Epithelial cell of esophagus (primary cell): ENCODE data around the gene TAC4.

ENCODE experiments used
- DNase-seq: peaks from one replicate; pipeline ENCODE4 v3.0.0; 2010; ENCODE audit warnings: low read depth
- H3K4me3 ChIP-seq: 2 replicates; pipeline ENCODE4 v1.5.1; 2011; ENCODE audit warnings: mild to moderate bottlenecking, low read length, control low read depth
- CTCF ChIP-seq: IDR thresholded peaks from 2 replicates; pipeline ENCODE4 v1.5.1; 2011; ENCODE audit warnings: low read depth, mild to moderate bottlenecking, low read length, control low read depth, inconsistent platforms; ENCODE audit not compliant: insufficient read depth; ENCODE audit errors: missing control alignments

TAC4 gene, protein sequence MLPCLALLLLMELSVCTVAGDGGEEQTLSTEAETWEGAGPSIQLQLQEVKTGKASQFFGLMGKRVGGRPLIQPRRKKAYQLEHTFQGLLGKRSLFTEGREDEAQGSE

DNA sequence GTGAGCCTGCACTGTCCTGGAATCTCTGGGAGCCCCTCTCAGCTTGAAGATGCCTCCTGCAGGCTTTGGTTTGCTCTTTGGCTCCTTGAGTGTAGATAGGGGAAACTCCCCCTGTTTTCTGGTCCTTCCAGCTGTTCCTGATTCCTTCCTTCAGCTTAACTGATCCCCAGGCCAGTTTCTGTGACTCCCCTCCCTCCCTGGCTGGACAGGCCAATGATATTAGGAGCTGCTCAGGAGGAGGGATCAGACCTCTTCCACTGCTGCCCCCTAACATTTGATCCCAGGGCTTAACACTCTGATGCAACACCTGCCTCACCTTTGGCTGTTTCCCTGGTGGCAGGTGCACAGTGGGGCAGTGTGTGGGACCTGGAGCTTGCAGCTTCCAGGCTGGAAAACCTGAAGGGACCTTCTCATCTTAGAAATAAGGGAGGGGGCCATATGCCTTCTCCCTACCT lies at the start of gene TAC4:
Gene TAC4 (minus strand): TSS at position 51 of the 455 bp plus-strand sequence. CDS start 52 bp downstream, outside the sequence.
- no peak within 1 kb of the TSS for H3K4me3 ChIP-seq
- DNase-seq: no peak
- TF ChIP-seq CTCF: no peak

- no peak for DNase-seq
- no peak for TF ChIP-seq CTCF
- H3K4me3 ChIP-seq: no peak overlapping the region
Observed at GRCh38 chr17:49896860-49897259, 49.0 kb upstream of the TAC4 start.

DNA sequence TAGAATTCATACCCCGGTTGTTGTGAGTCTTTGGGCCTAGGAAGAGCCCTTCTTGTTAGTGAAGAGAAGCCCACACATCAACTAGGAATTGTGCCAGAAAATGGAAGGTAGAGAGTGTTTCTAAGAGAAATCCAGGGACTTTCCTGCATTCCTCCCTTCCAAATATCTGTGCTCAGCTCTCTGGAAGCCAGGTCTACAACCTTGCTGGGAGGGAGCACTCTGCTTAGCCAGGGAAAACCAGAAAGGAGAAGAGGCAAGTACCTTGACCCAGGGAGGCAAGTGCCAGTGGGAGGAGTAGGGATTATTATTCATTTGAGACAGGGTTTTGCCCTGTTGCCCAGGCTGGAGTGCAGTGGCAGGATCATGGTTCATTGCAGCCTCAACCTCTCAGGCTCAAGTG lies 48.4 kb upstream of the TAC4 start:
- TF ChIP-seq CTCF: no peak

DNA sequence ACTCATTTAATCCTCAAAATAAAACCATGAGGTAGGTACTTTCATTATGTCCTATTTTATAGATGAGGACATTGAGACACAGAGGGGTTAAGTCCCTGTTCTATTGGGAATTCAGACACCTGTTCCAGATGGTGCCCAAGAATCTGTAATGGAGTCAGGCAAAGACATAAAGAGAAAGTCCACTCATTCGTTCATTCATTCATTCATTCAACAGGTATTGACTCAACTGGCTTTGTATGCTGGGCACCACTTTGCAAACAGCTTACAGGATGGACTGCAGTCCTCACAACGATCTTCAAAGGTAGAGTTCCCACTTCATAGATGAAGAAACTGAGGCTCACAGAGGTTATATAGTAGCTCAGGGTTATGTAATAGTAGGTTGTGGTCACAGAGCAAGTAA lies 47.9 kb upstream of the TAC4 start:
- no peak for DNase-seq
- no peak overlapping the region for H3K4me3 ChIP-seq
- no peak for TF ChIP-seq CTCF

More for the DNA sequence above, 48.4 kb upstream of the TAC4 start:
- DNase-seq: no peak
- no peak overlapping the region for H3K4me3 ChIP-seq

DNA sequence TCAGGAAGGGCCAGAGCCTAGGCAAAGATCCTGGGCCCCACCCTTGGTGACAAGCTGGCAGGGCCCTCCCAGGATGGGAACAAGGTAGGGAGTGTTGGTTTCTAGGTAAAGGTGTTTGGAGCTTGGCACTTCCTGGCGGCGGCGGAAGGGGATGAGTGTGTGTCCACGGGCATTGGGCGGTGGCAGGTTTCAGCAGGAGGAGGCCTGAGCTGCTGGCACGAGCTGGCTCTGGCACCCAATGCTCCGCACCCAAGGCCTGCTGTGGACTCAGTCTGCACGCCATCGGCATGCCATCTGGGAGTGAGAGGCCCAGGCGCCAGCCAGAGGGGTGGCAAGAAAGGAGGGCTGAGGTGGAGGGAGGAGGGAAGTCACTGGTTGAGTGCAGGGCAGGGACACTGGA lies 46.9 kb upstream of the TAC4 start:
- peak; percentile 75 for DNase-seq
- TF ChIP-seq CTCF: no peak
- no peak overlapping the region for H3K4me3 ChIP-seq

GRCh38 chr17:49891694-49892389 lies 44.0 kb upstream of the TAC4 start:
- TF ChIP-seq CTCF: no peak
- DNase-seq: no peak
- H3K4me3 ChIP-seq: no peak overlapping the region

DNA sequence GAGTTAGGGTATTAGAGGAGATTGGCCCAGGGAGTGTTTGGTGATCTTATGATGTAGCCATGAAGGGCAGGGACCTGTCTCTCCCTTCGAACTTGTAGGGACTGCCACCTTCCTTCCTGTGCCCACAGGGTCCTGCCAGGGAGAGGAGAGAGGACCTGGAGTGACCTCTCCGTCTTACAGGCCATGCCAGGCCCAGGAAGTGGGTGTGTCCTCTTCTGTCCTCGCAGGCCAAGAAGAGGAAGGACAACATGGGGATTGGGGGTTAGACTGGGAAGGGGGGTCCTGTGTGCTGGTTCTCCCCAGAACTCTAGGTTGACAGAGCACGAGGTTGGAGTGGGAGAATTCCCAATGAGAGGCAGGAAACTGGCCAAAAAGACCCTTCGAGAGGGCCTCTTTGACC lies 43.4 kb upstream of the TAC4 start:
- H3K4me3 ChIP-seq: no peak overlapping the region
- TF ChIP-seq CTCF: no peak
- no peak for DNase-seq
